CD8-positive, alpha-beta memory T cell (primary cell): ENCODE measurements around the gene AGPS. TPM values are rescaled to one million over a fixed set of nuclear protein-coding genes. Genes with fewer than 3 reads are reported as not detected.

Experiments used
- CTCF ChIA-PET: fragments of 350-600 bp; sonication (Branson Sonifier 250); formaldehyde crosslinking; loops from one replicate; lab custom pipeline; 2021; ENCODE audit warnings: antibody characterized with exemption; lab: Charles Lee
- POLR2A ChIA-PET: fragments of 350-600 bp; sonication (Branson Sonifier 250); formaldehyde crosslinking; loops from one replicate; lab custom pipeline; 2021; ENCODE audit warnings: antibody characterized with exemption; lab: Charles Lee
- DNase-seq, 5 donors: peaks; one replicate each; pipeline versions ENCODE4 v3.0.0 to v3.0.0-alpha.2; 2020 to 2022; ENCODE audit warnings: mixed read lengths in 1 of 5
- H3K27ac ChIP-seq: one replicate; pipeline ENCODE4 v1.7.0; 2013; ENCODE audit warnings: low read depth, mild to moderate bottlenecking, low read length, moderate library complexity
- H3K27me3 ChIP-seq: 2 replicates; pipeline ENCODE4 v1.7.0; 2013; ENCODE audit warnings: low read length, mild to moderate bottlenecking; ENCODE audit not compliant: insufficient read depth, poor library complexity, severe bottlenecking
- H3K36me3 ChIP-seq: 2 replicates; pipeline ENCODE4 v1.7.0; 2013; ENCODE audit warnings: mild to moderate bottlenecking, low read length, moderate library complexity; ENCODE audit not compliant: insufficient read depth
- H3K4me1 ChIP-seq: 2 replicates; pipeline ENCODE4 v1.7.0; 2013; ENCODE audit warnings: mild to moderate bottlenecking, low read length, moderate library complexity; ENCODE audit not compliant: insufficient read depth
- H3K4me3 ChIP-seq: 2 replicates; pipeline ENCODE4 v1.7.0; 2013; ENCODE audit warnings: mild to moderate bottlenecking, low read length
- H3K9me3 ChIP-seq: 2 replicates; pipeline ENCODE4 v1.7.0; 2013; ENCODE audit warnings: mild to moderate bottlenecking, low read length
- H3K27ac Mint-ChIP-seq, 8 donors: one replicate each; pipeline ENCODE4 v1.8.0; 2020 to 2021; ENCODE audit warnings: mixed read lengths in 8 of 8, mild to moderate bottlenecking in 6 of 8, inconsistent platforms in 3 of 8, moderate library complexity in 3 of 8
- H3K27me3 Mint-ChIP-seq, 2 donors: one replicate each; pipeline ENCODE4 v1.8.0; 2020 to 2021; ENCODE audit warnings: mixed read lengths in 2 of 2, mild to moderate bottlenecking in 1 of 2, moderate library complexity in 1 of 2
- H3K36me3 Mint-ChIP-seq, 3 donors: one replicate each; pipeline ENCODE4 v1.8.0; 2020 to 2021; ENCODE audit warnings: mixed read lengths in 3 of 3, inconsistent platforms in 1 of 3, mild to moderate bottlenecking in 1 of 3
- H3K4me1 Mint-ChIP-seq, 3 donors: one replicate each; pipeline ENCODE4 v1.8.0; 2020 to 2021; ENCODE audit warnings: mixed read lengths in 3 of 3, inconsistent platforms in 1 of 3, mild to moderate bottlenecking in 1 of 3
- H3K4me3 Mint-ChIP-seq, 7 donors: one replicate each; pipeline ENCODE4 v1.8.0; 2020 to 2021; ENCODE audit warnings: mixed read lengths in 7 of 7, mild to moderate bottlenecking in 6 of 7, moderate library complexity in 4 of 7, inconsistent platforms in 2 of 7
- H3K9me3 Mint-ChIP-seq, 5 donors: one replicate each; pipeline ENCODE4 v1.8.0; 2020 to 2022; ENCODE audit warnings: mixed read lengths in 5 of 5, mild to moderate bottlenecking in 3 of 5, moderate library complexity in 2 of 5, inconsistent platforms in 1 of 5
- polyA plus RNA-seq: library from polyadenylated mRNA; unstranded; fragments of 300-500 nt; fragmentation: Illumina TruSeq; gene quantifications from one replicate; pipeline ENCODE4 v1.2.3, GENCODE V29; 2021
- total RNA-seq, 2 experiments: library from RNA; stranded (reverse); gene quantifications; one replicate each; pipeline ENCODE4 v1.2.3, GENCODE V29; 2021

AGPS gene
- total and polyA plus RNA-seq, 3 experiments from 2014 or later, result 15.5 to 65.1 (median 64.3) TPM

DNA sequence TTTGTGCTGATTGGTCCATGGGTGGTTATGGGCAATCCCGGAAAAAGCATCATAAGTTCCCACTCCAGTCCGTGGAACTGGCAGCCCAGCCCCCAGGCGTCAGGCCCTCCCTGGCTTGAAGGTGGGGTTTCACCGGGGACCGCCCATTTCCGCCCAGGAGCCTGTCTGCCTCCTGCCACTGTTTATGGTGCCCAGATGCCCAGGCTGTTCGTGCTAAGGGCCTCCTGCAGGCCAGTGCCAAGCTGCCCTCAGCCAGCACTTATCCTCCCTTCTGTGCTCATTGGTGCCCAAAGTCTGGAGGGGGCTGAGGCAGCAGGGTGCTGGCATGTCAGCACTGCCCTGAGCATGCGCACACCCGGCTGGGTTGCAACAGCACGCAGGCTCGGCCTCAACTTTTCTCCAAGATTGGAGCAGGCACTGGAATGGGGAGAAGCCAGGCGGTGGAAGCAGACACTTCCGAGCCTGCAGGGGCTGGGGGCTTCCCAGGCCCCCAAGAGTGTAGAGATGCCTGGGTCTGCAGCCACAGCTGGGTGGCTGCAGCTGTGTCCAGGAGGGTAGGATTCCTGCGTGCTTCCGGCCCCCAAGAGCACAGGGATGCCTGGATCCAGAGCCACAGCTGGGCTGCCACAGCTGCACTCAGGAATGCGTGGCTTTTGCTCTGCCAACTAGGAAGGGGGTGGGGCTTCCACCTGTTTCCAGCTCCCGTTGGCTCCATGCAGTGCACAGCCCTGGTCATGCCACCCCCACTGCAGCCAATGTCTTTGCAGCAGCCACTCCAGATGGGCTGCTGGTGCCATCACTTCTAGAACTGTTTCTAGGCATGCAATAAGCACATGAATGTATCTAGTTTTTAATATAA lies 74.0 kb downstream of the AGPS start:
- no peaks in the 10 kb centered on the region for H3K9me3 ChIP-seq
- no peak overlapping the region for H3K4me3 Mint-ChIP-seq
- H3K27me3 ChIP-seq, result no peaks in the 10 kb centered on the region
- no peaks in the 10 kb centered on the region for H3K27me3 Mint-ChIP-seq
- H3K4me3 ChIP-seq, result no peak overlapping the region
- no peak overlapping the region for H3K27ac Mint-ChIP-seq
- peaks cover 15 to 53% (median 22%) of the 10 kb centered on the region in 3 donors for H3K36me3 Mint-ChIP-seq
- H3K9me3 Mint-ChIP-seq, result peaks cover 0 to 9% (median 0%) of the 10 kb centered on the region in 5 donors
- H3K4me1 Mint-ChIP-seq, result no peaks in the 10 kb centered on the region
- H3K4me1 ChIP-seq, result no peaks in the 10 kb centered on the region
- H3K36me3 ChIP-seq, result peaks cover 3% of the 10 kb centered on the region
- CTCF ChIA-PET, result no interaction called here
- POLR2A ChIA-PET, result no interaction called here
- no peak for DNase-seq
- no peak overlapping the region for H3K27ac ChIP-seq

- H3K4me3 Mint-ChIP-seq, result no peak overlapping the region
- no peaks in the 10 kb centered on the region for H3K4me1 Mint-ChIP-seq
- Histone ChIP-seq H3K4me3 (no peak overlapping the region), H3K27ac (no peak overlapping the region), H3K36me3 (peaks cover 3% of the 10 kb centered on the region), H3K9me3 (no peaks in the 10 kb centered on the region), H3K27me3 (no peaks in the 10 kb centered on the region), H3K4me1 (no peaks in the 10 kb centered on the region)
- H3K36me3 Mint-ChIP-seq, result peaks cover 25 to 57% (median 30%) of the 10 kb centered on the region in 3 donors
- ChIA-PET CTCF (no interaction called here), POLR2A (no interaction called here)
- peaks cover 0 to 10% (median 7%) of the 10 kb centered on the region in 5 donors for H3K9me3 Mint-ChIP-seq
- no peaks in the 10 kb centered on the region for H3K27me3 Mint-ChIP-seq
- DNase-seq, result no peak
- H3K27ac Mint-ChIP-seq, result peak overlapping the region in 2 of 8 donors; percentile 19 to 72
Observed at GRCh38 chr2:177467646-177468045, 75.1 kb downstream of the AGPS start.

DNA sequence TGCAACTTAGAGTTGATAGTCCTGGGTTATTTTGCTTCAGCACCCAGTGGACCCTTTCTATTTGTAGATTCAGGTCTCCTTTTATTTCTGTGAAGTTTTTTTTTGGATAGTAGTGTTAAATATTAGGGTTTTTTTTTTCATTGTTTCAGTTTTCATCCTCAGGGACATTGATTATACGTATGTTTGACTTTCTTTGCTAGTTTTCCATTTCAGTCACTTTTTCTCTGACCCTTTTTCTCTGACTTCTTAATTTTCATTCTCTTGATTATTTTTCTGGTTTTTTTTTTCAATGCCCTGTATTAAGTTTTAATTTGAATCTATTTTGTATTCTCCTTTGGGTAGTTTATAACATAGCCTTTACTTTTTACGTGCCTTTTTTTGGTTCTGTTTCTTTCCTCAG lies 79.4 kb downstream of the AGPS start:
- ChIA-PET CTCF (no interaction called here), POLR2A (no interaction called here)
- H3K27ac ChIP-seq, result no peak overlapping the region
- H3K4me1 ChIP-seq, result no peaks in the 10 kb centered on the region
- peaks cover 0 to 11% (median 7%) of the 10 kb centered on the region in 5 donors for H3K9me3 Mint-ChIP-seq
- no peak overlapping the region for H3K27ac Mint-ChIP-seq
- no peaks in the 10 kb centered on the region for H3K4me1 Mint-ChIP-seq
- H3K27me3 Mint-ChIP-seq, result no peaks in the 10 kb centered on the region
- no peaks in the 10 kb centered on the region for H3K27me3 ChIP-seq
- H3K4me3 Mint-ChIP-seq, result no peak overlapping the region
- no peaks in the 10 kb centered on the region for H3K9me3 ChIP-seq
- H3K36me3 ChIP-seq, result no peaks in the 10 kb centered on the region
- no peak overlapping the region for H3K4me3 ChIP-seq
- H3K36me3 Mint-ChIP-seq, result peaks cover 36 to 58% (median 44%) of the 10 kb centered on the region in 3 donors
- DNase-seq, result no peak

- H3K4me1 Mint-ChIP-seq, result no peaks in the 10 kb centered on the region
- CTCF ChIA-PET, result no interaction called here
Observed at GRCh38 chr2:177474301-177474700, 81.7 kb downstream of the AGPS start.

DNA sequence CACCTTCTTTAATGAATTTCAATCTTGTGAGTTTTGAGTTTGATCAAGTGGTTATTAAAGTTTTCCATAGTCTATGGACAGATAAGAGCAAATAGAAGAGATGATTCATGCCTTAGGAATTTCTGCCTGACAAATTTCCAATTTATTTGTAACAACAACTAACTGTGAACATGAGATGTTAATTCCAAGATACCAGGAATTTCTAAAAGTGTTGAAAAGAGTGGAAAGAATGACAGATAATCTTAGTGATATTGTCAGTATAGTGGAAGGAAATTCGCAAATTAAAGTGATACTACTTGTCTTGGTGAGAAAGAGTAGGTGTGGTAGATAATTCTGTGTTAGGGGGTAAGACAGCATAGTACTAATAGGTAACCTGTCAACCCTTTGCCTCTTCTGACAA lies 82.4 kb downstream of the AGPS start:
- no peaks in the 10 kb centered on the region for H3K36me3 ChIP-seq
- no peaks in the 10 kb centered on the region for H3K4me1 ChIP-seq
- no peak overlapping the region for H3K4me3 ChIP-seq
- ChIA-PET POLR2A (no interaction called here), CTCF (no interaction called here)
- H3K27ac Mint-ChIP-seq, result no peak overlapping the region
- no peaks in the 10 kb centered on the region for H3K27me3 Mint-ChIP-seq
- no peaks in the 10 kb centered on the region for H3K9me3 ChIP-seq
- no peak overlapping the region for H3K27ac ChIP-seq
- DNase-seq, result no peak
- H3K27me3 ChIP-seq, result no peaks in the 10 kb centered on the region
- peaks cover 2 to 14% (median 12%) of the 10 kb centered on the region in 5 donors for H3K9me3 Mint-ChIP-seq
- peaks cover 39 to 63% (median 58%) of the 10 kb centered on the region in 3 donors for H3K36me3 Mint-ChIP-seq
- no peak overlapping the region for H3K4me3 Mint-ChIP-seq
- H3K4me1 Mint-ChIP-seq, result no peaks in the 10 kb centered on the region

More at GRCh38 chr2:177474301-177474700, 81.7 kb downstream of the AGPS start:
- POLR2A ChIA-PET, result no interaction called here
- H3K27ac Mint-ChIP-seq, result peak overlapping the region in 2 of 8 donors; percentile 18 to 47
- H3K4me3 ChIP-seq, result no peak overlapping the region
- H3K27me3 Mint-ChIP-seq, result no peaks in the 10 kb centered on the region
- H3K4me3 Mint-ChIP-seq, result no peak overlapping the region
- H3K4me1 ChIP-seq, result no peaks in the 10 kb centered on the region
- H3K36me3 ChIP-seq, result no peaks in the 10 kb centered on the region
- no peak overlapping the region for H3K27ac ChIP-seq
- no peak for DNase-seq
- H3K27me3 ChIP-seq, result no peaks in the 10 kb centered on the region
- peaks cover 38 to 62% (median 56%) of the 10 kb centered on the region in 3 donors for H3K36me3 Mint-ChIP-seq
- H3K9me3 Mint-ChIP-seq, result peaks cover 2 to 11% (median 7%) of the 10 kb centered on the region in 5 donors
- H3K9me3 ChIP-seq, result no peaks in the 10 kb centered on the region

DNA sequence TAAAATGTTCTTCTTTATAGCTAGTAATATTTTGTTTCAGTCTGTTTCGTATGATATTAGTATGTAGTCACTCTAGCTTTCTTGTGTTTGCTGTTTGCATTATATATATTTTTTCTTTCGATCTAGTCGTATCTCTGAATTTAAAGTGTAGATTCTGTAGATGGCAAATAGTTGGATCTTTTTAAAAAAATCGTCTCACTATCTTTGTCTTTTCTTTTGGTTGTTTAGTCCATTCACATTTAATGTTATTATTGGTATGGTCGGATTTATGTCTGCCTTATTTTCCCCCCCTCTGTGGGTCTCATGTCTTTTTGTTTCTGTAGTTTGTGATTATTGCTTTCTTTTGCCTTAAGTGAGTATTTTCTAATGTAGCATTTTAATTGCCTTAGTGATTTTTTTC lies 84.3 kb downstream of the AGPS start:
- Mint-ChIP-seq H3K4me1 (no peaks in the 10 kb centered on the region), H3K9me3 (peaks cover 2 to 13% (median 6%) of the 10 kb centered on the region in 5 donors), H3K4me3 (no peak overlapping the region), H3K27ac (no peak overlapping the region), H3K27me3 (no peaks in the 10 kb centered on the region), H3K36me3 (peaks cover 29 to 56% (median 44%) of the 10 kb centered on the region in 3 donors)
- Histone ChIP-seq H3K27ac (no peak overlapping the region), H3K4me1 (no peaks in the 10 kb centered on the region), H3K4me3 (no peak overlapping the region), H3K36me3 (no peaks in the 10 kb centered on the region), H3K27me3 (no peaks in the 10 kb centered on the region), H3K9me3 (no peaks in the 10 kb centered on the region)
- ChIA-PET CTCF (no interaction called here), POLR2A (no interaction called here)
- DNase-seq, result no peak

DNA sequence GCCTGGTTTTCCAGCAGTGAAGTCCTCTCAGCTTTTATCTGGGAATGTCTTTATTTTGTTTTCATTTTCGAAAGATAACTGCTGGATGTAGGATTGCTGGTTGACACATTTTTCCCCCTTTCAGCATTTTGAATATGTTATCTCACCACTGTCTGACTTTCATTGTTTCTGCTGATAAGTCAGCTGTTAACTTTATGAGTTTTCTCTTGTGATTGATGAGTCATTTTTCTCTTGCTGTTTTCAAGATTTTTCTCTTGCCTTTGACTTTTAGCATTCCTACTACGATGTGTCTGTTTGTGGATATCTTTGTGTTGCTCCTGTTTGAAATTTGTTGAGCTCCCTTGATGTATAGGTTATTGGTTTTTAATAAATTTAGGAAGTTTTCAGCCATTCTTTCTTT lies 85.5 kb downstream of the AGPS start:
- Histone ChIP-seq H3K27me3 (no peaks in the 10 kb centered on the region), H3K9me3 (no peaks in the 10 kb centered on the region), H3K4me3 (no peak overlapping the region), H3K27ac (no peak overlapping the region), H3K36me3 (no peaks in the 10 kb centered on the region), H3K4me1 (no peaks in the 10 kb centered on the region)
- CTCF ChIA-PET, result no interaction called here
- no peaks in the 10 kb centered on the region for H3K4me1 Mint-ChIP-seq
- peaks cover 18 to 49% (median 33%) of the 10 kb centered on the region in 3 donors for H3K36me3 Mint-ChIP-seq
- no peak overlapping the region for H3K27ac Mint-ChIP-seq
- POLR2A ChIA-PET, result no interaction called here
- no peak for DNase-seq
- peaks cover 0 to 5% (median 3%) of the 10 kb centered on the region in 5 donors for H3K9me3 Mint-ChIP-seq
- no peak overlapping the region for H3K4me3 Mint-ChIP-seq
- H3K27me3 Mint-ChIP-seq, result no peaks in the 10 kb centered on the region

GRCh38 chr2:177478907-177479306 lies 86.3 kb downstream of the AGPS start:
- Histone ChIP-seq H3K27me3 (no peaks in the 10 kb centered on the region), H3K27ac (no peak overlapping the region), H3K4me1 (no peaks in the 10 kb centered on the region), H3K36me3 (no peaks in the 10 kb centered on the region), H3K4me3 (no peak overlapping the region), H3K9me3 (no peaks in the 10 kb centered on the region)
- Mint-ChIP-seq H3K4me1 (no peaks in the 10 kb centered on the region), H3K9me3 (peaks cover 0 to 5% (median 3%) of the 10 kb centered on the region in 5 donors), H3K4me3 (no peak overlapping the region), H3K36me3 (peaks cover 19 to 51% (median 31%) of the 10 kb centered on the region in 3 donors), H3K27me3 (no peaks in the 10 kb centered on the region), H3K27ac (no peak overlapping the region)
- CTCF ChIA-PET, result no interaction called here
- DNase-seq, result no peak
- POLR2A ChIA-PET, result no interaction called here
